HL-60 (cell line): Measurements from ENCODE around the gene CPZ.

Experiments
- DNase-seq, 2 experiments: peaks; one replicate each; pipeline ENCODE4 v3.0.0-alpha.2; 2010 to 2020; ENCODE audit warnings: low read depth in 1 of 2, low spot score in 1 of 2
- H3K27ac ChIP-seq: fragments of 250-450 bp; sonication (Bioruptor Pico); replicated peaks from 2 replicates; pipeline ENCODE4 v1.5.1; 2020; ENCODE audit warnings: mild to moderate bottlenecking, moderate library complexity
- H3K27me3 ChIP-seq: fragments of 250-450 bp; sonication (Bioruptor Pico); 2 replicates; pipeline ENCODE4 v1.5.1; 2021; ENCODE audit warnings: mild to moderate bottlenecking, moderate library complexity; ENCODE audit not compliant: insufficient read depth, poor library complexity, severe bottlenecking
- H3K4me3 ChIP-seq: replicated peaks from 2 replicates; pipeline ENCODE4 v1.5.1; 2011; ENCODE audit warnings: mild to moderate bottlenecking, control low read depth, low read length; ENCODE audit not compliant: insufficient read depth
- CTCF ChIP-seq: IDR thresholded peaks from one replicate; pipeline ENCODE4 v1.5.1; 2011; ENCODE audit warnings: low read length, control low read depth, inconsistent platforms; ENCODE audit not compliant: insufficient read depth
- GABPA ChIP-seq: IDR thresholded peaks from 2 replicates; pipeline ENCODE4 v1.6.1; 2012; ENCODE audit warnings: low read depth
- POLR2AphosphoS5 ChIP-seq: IDR thresholded peaks from 2 replicates; pipeline ENCODE4 v1.6.1; 2012; ENCODE audit warnings: low read depth
- REST ChIP-seq: IDR thresholded peaks from 2 replicates; pipeline ENCODE4 v1.6.1; 2012; ENCODE audit warnings: low read depth; ENCODE audit not compliant: insufficient replicate concordance
- SPI1 ChIP-seq: IDR thresholded peaks from 2 replicates; pipeline ENCODE4 v1.6.1; 2012; ENCODE audit warnings: low read depth, mild to moderate bottlenecking, borderline replicate concordance

Gene CPZ

GRCh38 chr4:8560265-8561047, 32.1 kb upstream of the CPZ start:
- no peak overlapping the region for H3K27ac ChIP-seq
- no peak for DNase-seq
- H3K4me3 ChIP-seq: no peak overlapping the region
- H3K27me3 ChIP-seq: no peaks in the 10 kb centered on the region
- TF ChIP-seq POLR2AphosphoS5 (no peak), REST (no peak), GABPA (no peak), CTCF (no peak), SPI1 (no peak)

GRCh38 chr4:8564595-8564994, 28.0 kb upstream of the CPZ start:
- Histone ChIP-seq H3K27me3 (no peaks in the 10 kb centered on the region), H3K4me3 (no peak overlapping the region), H3K27ac (no peak overlapping the region)
- no peak for DNase-seq
- no peak for TF ChIP-seq REST
- TF ChIP-seq SPI1: no peak
- TF ChIP-seq POLR2AphosphoS5: no peak

GRCh38 chr4:8568068-8568668, 24.4 kb upstream of the CPZ start:
- Histone ChIP-seq H3K4me3 (no peak overlapping the region), H3K27ac (no peak overlapping the region), H3K27me3 (no peaks in the 10 kb centered on the region)
- no peak for DNase-seq
- TF ChIP-seq CTCF: no peak
- no peak for TF ChIP-seq GABPA
- no peak for TF ChIP-seq POLR2AphosphoS5
- no peak for TF ChIP-seq REST
- no peak for TF ChIP-seq SPI1
